Thyroid gland (tissue), 4 donors: ENCODE measurements around the gene ACSF3. TPM values are rescaled to one million over a fixed set of nuclear protein-coding genes. Genes with fewer than 3 reads are reported as not detected.
"Not testable (repeated sequence)": the region's sequence is repeated elsewhere in the genome, so short reads cannot be mapped to it uniquely, and the experiment has no call there.

Experiments used
- DNase-seq, 2 donors: peaks; one replicate each; pipeline ENCODE4 v3.0.0-alpha.2; 2019
- H3K27ac ChIP-seq, 3 donors: fragments of 200-600 bp; sonication (generic); 1 replicate in 2 of 3; 2 replicates in 1 of 3; pipeline ENCODE4 v1.5.1; 2016 to 2019; ENCODE audit warnings: mild to moderate bottlenecking in 1 of 3, moderate library complexity in 1 of 3
- H3K27me3 ChIP-seq: fragments of 200-600 bp; sonication (generic); one replicate; pipeline ENCODE4 v1.5.1; 2019
- H3K36me3 ChIP-seq, 2 donors: fragments of 200-600 bp; sonication (generic); one replicate each; pipeline ENCODE4 v1.5.1; 2016 to 2019
- H3K4me1 ChIP-seq, 2 donors: fragments of 200-600 bp; sonication (generic); one replicate each; pipeline ENCODE4 v1.5.1; 2017 to 2019
- H3K4me3 ChIP-seq, 3 donors: fragments of 200-600 bp; sonication (generic); replicated peaks in 1 of 3; 1 replicate in 2 of 3; 2 replicates in 1 of 3; pipeline ENCODE4 v1.5.1; 2016; ENCODE audit warnings: mild to moderate bottlenecking in 1 of 3
- H3K9me3 ChIP-seq: fragments of 200-600 bp; sonication (generic); one replicate; pipeline ENCODE4 v1.5.1; 2017
- POLR2A ChIP-seq, 2 donors: fragments of 450-650 bp; IDR thresholded peaks; one replicate each; pipeline ENCODE4 v1.6.1; 2017; ENCODE audit warnings: antibody characterized with exemption in 2 of 2, mild to moderate bottlenecking in 2 of 2, moderate library complexity in 1 of 2
- WGBS, 2 donors: methylation state at CpG; one replicate each; pipeline ENCODE4 v1.1.5; 2017; 5-methylcytosine and 5-hydroxymethylcytosine counted together
- intact Hi-C: fragments of 100-400 bp; cut with DNase I; formaldehyde crosslinking; loops from one replicate; pipeline ENCODE4 v1.15.1; 2023
- total RNA-seq, 4 donors: library from RNA; depleted of rRNA; stranded (reverse); fragments of >200 nt; gene quantifications; one replicate each; pipeline ENCODE4 v1.2.3, GENCODE V29; 2016
- TF ChIP-seq, protein P1 (sequence below), 6 experiments: fragments of 200-600 bp in 3 of 6; fragments of 450-650 bp in 3 of 6; sonication (generic) in 3 of 6; IDR thresholded peaks; one replicate each; pipeline ENCODE4 v1.5.1; 2016 to 2019; ENCODE audit warnings: antibody characterized with exemption in 6 of 6, mild to moderate bottlenecking in 2 of 6, inconsistent platforms in 1 of 6, moderate library complexity in 1 of 6

The ACSF3 gene
- total RNA-seq, 4 donors from 2014 or later, result 30.1 to 51.2 (median 33.4) TPM

DNA sequence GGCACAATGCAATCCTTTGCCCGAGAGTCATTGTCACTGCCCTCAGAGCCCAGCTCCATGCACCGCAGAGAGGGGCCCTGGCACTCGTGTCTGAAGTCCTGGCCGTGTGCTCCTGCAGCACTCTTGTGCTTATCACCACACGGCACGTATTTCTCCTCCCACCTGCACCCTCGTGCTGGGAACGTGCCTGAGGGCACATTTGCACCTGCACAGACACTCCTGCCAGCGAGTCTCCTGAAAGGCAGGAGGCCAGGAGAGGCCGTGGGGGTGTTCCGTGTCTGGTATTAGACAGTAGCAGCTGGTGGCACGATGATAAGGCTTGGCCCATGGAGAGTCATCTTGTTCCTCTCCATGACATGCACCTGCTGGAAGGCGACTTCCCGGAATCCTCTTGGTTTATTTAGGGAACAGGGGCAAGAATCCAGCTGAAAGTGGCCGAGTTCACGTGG, 3.4 kb upstream of the ACSF3 start:
- 48 to 53% methylated on average over 16 of the region's 16 CpGs for WGBS, 2 donors
- Histone ChIP-seq H3K4me3 (no peak overlapping the region), H3K36me3 (no peaks in the 10 kb centered on the region), H3K9me3 (no peaks in the 10 kb centered on the region), H3K27me3 (no peaks in the 10 kb centered on the region), H3K27ac (no peak overlapping the region), H3K4me1 (peaks cover 10 to 15% of the 10 kb centered on the region in 2 donors)
- TF ChIP-seq, protein P1, sequence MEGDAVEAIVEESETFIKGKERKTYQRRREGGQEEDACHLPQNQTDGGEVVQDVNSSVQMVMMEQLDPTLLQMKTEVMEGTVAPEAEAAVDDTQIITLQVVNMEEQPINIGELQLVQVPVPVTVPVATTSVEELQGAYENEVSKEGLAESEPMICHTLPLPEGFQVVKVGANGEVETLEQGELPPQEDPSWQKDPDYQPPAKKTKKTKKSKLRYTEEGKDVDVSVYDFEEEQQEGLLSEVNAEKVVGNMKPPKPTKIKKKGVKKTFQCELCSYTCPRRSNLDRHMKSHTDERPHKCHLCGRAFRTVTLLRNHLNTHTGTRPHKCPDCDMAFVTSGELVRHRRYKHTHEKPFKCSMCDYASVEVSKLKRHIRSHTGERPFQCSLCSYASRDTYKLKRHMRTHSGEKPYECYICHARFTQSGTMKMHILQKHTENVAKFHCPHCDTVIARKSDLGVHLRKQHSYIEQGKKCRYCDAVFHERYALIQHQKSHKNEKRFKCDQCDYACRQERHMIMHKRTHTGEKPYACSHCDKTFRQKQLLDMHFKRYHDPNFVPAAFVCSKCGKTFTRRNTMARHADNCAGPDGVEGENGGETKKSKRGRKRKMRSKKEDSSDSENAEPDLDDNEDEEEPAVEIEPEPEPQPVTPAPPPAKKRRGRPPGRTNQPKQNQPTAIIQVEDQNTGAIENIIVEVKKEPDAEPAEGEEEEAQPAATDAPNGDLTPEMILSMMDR (IDR thresholded peaks at IDR 0.05), result no peak
- no peak for TF ChIP-seq POLR2A (IDR thresholded peaks at IDR 0.05)
- intact Hi-C loops, result loop anchor here (10.0 kb wide), 1 partner anchor 275 kb away; the partner anchor contains the start of gene APRT
- peak in 1 of 2 donors; percentile 17 for DNase-seq

DNA sequence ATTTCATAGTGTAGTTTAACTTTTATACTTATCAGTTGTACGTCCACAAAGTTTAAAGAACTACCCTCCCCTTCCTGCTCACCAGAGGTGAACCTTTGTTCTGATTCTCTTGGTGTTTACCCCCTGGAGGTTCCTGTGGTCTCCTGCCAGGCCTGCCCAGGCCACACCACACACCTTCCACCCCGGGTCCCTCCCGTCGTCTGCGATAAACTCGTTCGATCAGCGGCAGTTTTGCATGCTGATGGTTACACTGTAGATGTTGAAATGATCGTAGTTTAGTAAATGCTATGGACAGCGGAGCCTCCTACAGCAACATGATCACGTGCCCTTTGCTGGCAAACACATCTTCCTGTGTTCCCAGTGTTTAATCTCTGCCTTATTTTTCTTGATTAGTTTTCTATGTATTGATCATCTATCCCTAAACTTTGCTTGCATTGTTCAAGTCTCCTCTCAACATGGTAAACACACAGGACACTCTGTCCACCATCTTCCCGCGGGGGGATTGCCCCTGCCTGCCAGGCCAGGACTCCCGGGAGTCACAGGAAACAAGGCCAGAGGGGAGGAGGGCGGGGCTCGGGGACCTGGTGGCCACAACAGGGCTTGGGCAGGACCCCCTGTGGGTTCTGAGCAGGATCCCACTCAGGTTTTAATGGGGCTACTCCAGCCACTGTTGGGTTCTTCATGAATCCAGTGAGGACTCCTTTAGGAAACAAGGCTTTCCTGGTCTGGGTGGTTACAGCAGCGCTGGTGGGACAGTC, 2.8 kb upstream of the ACSF3 start:
- intact Hi-C loops, result loop anchor here (10.0 kb wide), 1 partner anchor 276 kb away; the partner anchor contains the start of gene APRT
- no peaks in the 10 kb centered on the region for H3K27me3 ChIP-seq
- H3K9me3 ChIP-seq, result no peaks in the 10 kb centered on the region
- no peak for TF ChIP-seq POLR2A (IDR thresholded peaks at IDR 0.05)
- TF ChIP-seq, protein P1 (IDR thresholded peaks at IDR 0.05), result no peak
- H3K27ac ChIP-seq, result no peak overlapping the region
- H3K36me3 ChIP-seq, result no peaks in the 10 kb centered on the region
- peaks cover 10 to 19% of the 10 kb centered on the region in 2 donors for H3K4me1 ChIP-seq
- WGBS, 2 donors, result 60 to 61% methylated on average over 16 to 17 of the region's 17 CpGs
- no peak overlapping the region for H3K4me3 ChIP-seq
- DNase-seq, result no peak

DNA sequence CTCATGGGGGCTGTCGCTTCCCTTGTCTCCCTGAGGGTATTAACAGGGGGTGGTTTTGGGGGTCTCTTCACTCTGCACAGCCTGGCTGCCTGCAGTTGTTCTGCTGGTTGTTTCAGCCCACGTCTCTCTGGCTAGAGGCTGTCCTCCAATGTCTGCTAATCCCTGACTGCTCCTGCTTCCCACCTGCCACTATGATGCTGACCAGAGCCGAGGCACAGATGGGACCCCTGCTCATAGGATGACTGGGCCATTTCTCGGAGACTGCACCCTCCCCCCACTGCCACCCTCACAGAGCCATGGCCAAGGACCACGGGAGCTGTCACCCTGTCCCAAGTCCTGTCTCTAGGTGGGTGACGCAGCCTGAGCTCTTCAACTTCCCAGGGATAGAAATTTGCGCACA, 1.6 kb upstream of the ACSF3 start:
- H3K4me1 ChIP-seq, result peaks cover 10 to 19% of the 10 kb centered on the region in 2 donors
- no peak for TF ChIP-seq POLR2A (IDR thresholded peaks at IDR 0.05)
- TF ChIP-seq, protein P1 (IDR thresholded peaks at IDR 0.05), result no peak
- no peaks in the 10 kb centered on the region for H3K36me3 ChIP-seq
- 72 to 89% methylated on average over 7 of the region's 7 CpGs for WGBS, 2 donors
- H3K27ac ChIP-seq, result no peak overlapping the region
- DNase-seq, result no peak
- intact Hi-C loops, result loop anchor here (10.0 kb wide), 1 partner anchor 277 kb away; the partner anchor contains the start of gene APRT
- no peak overlapping the region for H3K4me3 ChIP-seq
- no peaks in the 10 kb centered on the region for H3K27me3 ChIP-seq
- no peaks in the 10 kb centered on the region for H3K9me3 ChIP-seq

DNA sequence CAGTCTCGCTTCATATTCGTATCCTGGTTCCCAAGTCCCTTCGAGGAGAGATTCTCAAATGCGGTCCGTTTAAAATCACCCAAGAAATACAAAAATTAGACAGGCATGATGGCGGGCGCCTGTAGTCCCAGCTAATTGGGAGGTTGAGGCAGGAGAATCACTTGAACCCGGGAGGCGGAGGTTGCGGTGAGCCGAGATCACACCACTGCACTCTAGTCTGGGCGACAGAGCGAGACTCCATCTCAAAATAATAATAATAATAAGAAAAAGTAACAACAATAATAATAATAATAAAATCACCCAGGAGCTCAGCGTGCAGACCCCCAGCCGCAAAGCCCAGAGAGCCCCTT, 425 bp upstream of the ACSF3 start:
- H3K36me3 ChIP-seq, H3K27me3 ChIP-seq, H3K9me3 ChIP-seq, DNase-seq: not testable (repeated sequence)
- intact Hi-C loops, result loop anchor here (10.0 kb wide), 1 partner anchor 278 kb away; the partner anchor contains the start of gene APRT
- peak overlapping the region in 1 of 3 donors; percentile 62 for H3K27ac ChIP-seq
- 62 to 67% methylated on average over 15 of the region's 15 CpGs for WGBS, 2 donors
- H3K4me3 ChIP-seq, result peak overlapping the region in 1 of 3 donors; percentile 61
- peaks cover 19 to 30% of the 10 kb centered on the region in 2 donors for H3K4me1 ChIP-seq

DNA sequence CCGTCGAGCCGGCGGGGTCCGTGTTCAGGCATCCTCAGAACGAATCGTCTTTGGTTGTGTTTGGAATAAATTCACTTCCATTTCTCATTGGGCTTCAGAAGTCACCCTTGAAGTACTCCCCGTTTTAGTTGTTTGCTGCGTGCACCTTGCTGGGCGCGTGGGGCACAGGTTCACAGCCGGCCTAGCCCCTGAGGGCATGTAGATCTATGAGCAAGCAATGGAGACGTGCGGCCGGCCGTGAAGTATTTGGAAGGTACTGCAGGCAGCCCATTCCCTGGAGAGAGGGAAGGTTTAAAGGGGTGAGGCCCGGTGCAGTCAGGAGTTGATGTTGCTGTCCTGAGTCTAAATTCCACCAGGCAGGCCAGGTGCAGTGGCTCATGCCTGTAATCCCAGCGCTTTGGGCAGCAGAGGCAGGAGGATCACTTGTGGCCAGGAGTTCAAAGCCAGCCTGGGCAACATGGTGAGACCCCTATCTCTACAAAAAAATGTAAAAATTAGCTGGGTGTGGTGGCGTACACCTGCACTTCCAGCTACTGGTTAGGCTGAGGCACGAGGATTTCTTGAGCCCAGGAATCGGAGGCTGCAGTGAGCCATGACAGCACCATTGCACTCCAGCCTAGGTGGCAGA, 714 bp downstream of the ACSF3 start:
- DNase-seq, result peak in 1 of 2 donors; percentile 10
- Histone ChIP-seq H3K36me3 (no peaks in the 10 kb centered on the region), H3K4me3 (peak overlapping the region; percentile 61 to 85 (median 71)), H3K27me3 (no peaks in the 10 kb centered on the region), H3K27ac (no peak overlapping the region), H3K9me3 (no peaks in the 10 kb centered on the region), H3K4me1 (peaks cover 24 to 34% of the 10 kb centered on the region in 2 donors)
- 13 to 16% methylated on average over 16 to 20 of the region's 21 CpGs for WGBS, 2 donors
- intact Hi-C loops, result loop anchor here (10.0 kb wide), 1 partner anchor 280 kb away; the partner anchor contains the start of gene APRT
- TF ChIP-seq POLR2A (IDR thresholded peaks at IDR 0.05), result no peak
- TF ChIP-seq, protein P1 (IDR thresholded peaks at IDR 0.05), result no peak
